Subcutaneous adipose tissue (tissue), 4 donors: Measurements from ENCODE around the gene CD101. TPM values are rescaled to one million over a fixed set of nuclear protein-coding genes. Genes with fewer than 3 reads are reported as not detected.

Experiments
- CTCF ChIP-seq: fragments of 450-650 bp; IDR thresholded peaks from one replicate; pipeline ENCODE4 v1.5.1; 2016; ENCODE audit warnings: low read depth, mild to moderate bottlenecking, control low read depth, antibody characterized with exemption, moderate library complexity
- small RNA-seq: library from RNA; depleted of rRNA; stranded (forward); fragments of <200 nt; gene quantifications from one replicate; pipeline ENCODE3, GENCODE V24; 2016
- total RNA-seq, 4 donors: library from RNA; depleted of rRNA; stranded (reverse); fragments of >200 nt; gene quantifications; one replicate each; pipeline ENCODE4 v1.1.0, GENCODE V29; 2016

Gene CD101
- total RNA-seq, 4 donors from 2014 or later = 0.49 to 0.51 TPM; not detected in 2

GRCh38 chr1:117079737-117080136, 78.2 kb downstream of the CD101 start:
- no peak for TF ChIP-seq CTCF

- TF ChIP-seq CTCF = no peak
These were observed 82.7 kb downstream of the CD101 start for GRCh38 chr1:117084231-117084630.

Small RNA genes within 50 kb of the gene (small RNA-seq; reads per million reads assigned to genes)
- gene RNA5SP55 = not detected

Other genes starting within 250 kb of the CD101 start
- gene CD2, start 247.3 kb upstream of the CD101 start, total RNA-seq = 1 to 10 TPM in 3 of 4 donors, under 1 TPM in 1; 0.38 to 5.2 (median 2.4) TPM
- gene PTGFRN, start 91.8 kb upstream of the CD101 start, total RNA-seq = 10 to 100 TPM in 3 of 4 donors, 1 to 10 TPM in 1; 4.7 to 16.1 (median 14.6) TPM
- gene TTF2, start 58.6 kb downstream of the CD101 start, total RNA-seq = 10 to 100 TPM; 11.1 to 17.0 (median 14.2) TPM
- gene TRIM45, start 120.0 kb downstream of the CD101 start, total RNA-seq = 1 to 10 TPM in 2 of 4 donors, under 1 TPM in 2; 0.82 to 2.3 (median 1.5) TPM
- not detected for gene VTCN1, start 209.2 kb downstream of the CD101 start, total RNA-seq